ENCODE measurements around the gene CAPN5.
"Not testable (repeated sequence)": the region's sequence is repeated elsewhere in the genome, so short reads cannot be mapped to it uniquely, and the experiment has no call there.

CAPN5 gene

GRCh38 chr11:77044356-77044755 lies 22.4 kb upstream of the CAPN5 start:
- no peak for DNase-seq

- DNase-seq, result no peak
Observed at GRCh38 chr11:77044886-77045285, 21.9 kb upstream of the CAPN5 start.

- DNase-seq, result peak; percentile 38
Observed at GRCh38 chr11:77046060-77046501, 20.7 kb upstream of the CAPN5 start.

GRCh38 chr11:77047007-77047927 lies 19.5 kb upstream of the CAPN5 start:
- DNase-seq, result peak; percentile 76

- DNase-seq, result not testable (repeated sequence)
Observed at GRCh38 chr11:77047928-77048446, 18.8 kb upstream of the CAPN5 start.

GRCh38 chr11:77049026-77049425 lies 17.7 kb upstream of the CAPN5 start:
- DNase-seq, result no peak

- DNase-seq, result no peak
Observed at GRCh38 chr11:77051511-77051910, 15.3 kb upstream of the CAPN5 start.

GRCh38 chr11:77052518-77052917 lies 14.3 kb upstream of the CAPN5 start:
- no peak for DNase-seq

GRCh38 chr11:77053217-77054015 lies 13.4 kb upstream of the CAPN5 start:
- DNase-seq, result no peak

- no peak for DNase-seq
Observed at GRCh38 chr11:77054084-77054483, 12.7 kb upstream of the CAPN5 start.

- DNase-seq, result no peak
Observed at GRCh38 chr11:77055101-77055561, 11.6 kb upstream of the CAPN5 start.

- DNase-seq, result no peak
Observed at GRCh38 chr11:77055913-77056312, 10.9 kb upstream of the CAPN5 start.

GRCh38 chr11:77056814-77057402 lies 9.9 kb upstream of the CAPN5 start:
- DNase-seq, result no peak

GRCh38 chr11:77057938-77058474 lies 8.8 kb upstream of the CAPN5 start:
- no peak for DNase-seq

GRCh38 chr11:77058900-77059299 lies 7.9 kb upstream of the CAPN5 start:
- no peak for DNase-seq

GRCh38 chr11:77059806-77060205 lies 7.0 kb upstream of the CAPN5 start:
- no peak for DNase-seq

- no peak for DNase-seq
Observed at GRCh38 chr11:77060234-77060633, 6.5 kb upstream of the CAPN5 start.

GRCh38 chr11:77061258-77061657 lies 5.5 kb upstream of the CAPN5 start:
- not testable (repeated sequence) for DNase-seq

GRCh38 chr11:77062924-77063323 lies 3.8 kb upstream of the CAPN5 start:
- no peak for DNase-seq

- DNase-seq, result no peak
Observed at GRCh38 chr11:77063407-77063806, 3.4 kb upstream of the CAPN5 start.

- DNase-seq, result no peak
Observed at GRCh38 chr11:77063861-77064260, 2.9 kb upstream of the CAPN5 start.

GRCh38 chr11:77064648-77065217 lies 2.0 kb upstream of the CAPN5 start:
- DNase-seq, result no peak

GRCh38 chr11:77065878-77066228 lies 918 bp upstream of the CAPN5 start:
- DNase-seq, result no peak

Measured in NCI-H510A (cell line).